CD4-positive, alpha-beta T cell treated with Interferon alpha-2 for 1 hour (primary cell): ENCODE results near the gene OR2V2.
"Not testable (repeated sequence)": the region's sequence is repeated elsewhere in the genome, so short reads cannot be mapped to it uniquely, and the experiment has no call there.

Source experiments
- DNase-seq, 2 donors: peaks; one replicate each; pipeline ENCODE4 v3.0.0-alpha.2; 2020 to 2022

Gene OR2V2

GRCh38 chr5:181146927-181147636 is at the start of gene OR2V2:
TSS of gene OR2V2 (plus strand) at chr5:181147586. CDS start at chr5:181154943, 7,357 bp downstream.
- not testable (repeated sequence) for DNase-seq

- not testable (repeated sequence) for DNase-seq
Measured at GRCh38 chr5:181097759-181098491, 49.5 kb upstream of the OR2V2 start.

- DNase-seq, result no peak
Measured at GRCh38 chr5:181098762-181099601, 48.4 kb upstream of the OR2V2 start.

- no peak for DNase-seq
Measured at GRCh38 chr5:181099602-181100086, 47.7 kb upstream of the OR2V2 start.

- DNase-seq, result no peak
Measured at GRCh38 chr5:181100121-181100875, 47.1 kb upstream of the OR2V2 start.

GRCh38 chr5:181101030-181101641 is 46.2 kb upstream of the OR2V2 start:
- not testable (repeated sequence) for DNase-seq

GRCh38 chr5:181101930-181102674 is 45.3 kb upstream of the OR2V2 start:
- DNase-seq, result not testable (repeated sequence)

GRCh38 chr5:181104259-181104568 is 43.2 kb upstream of the OR2V2 start:
- DNase-seq, result not testable (repeated sequence)

GRCh38 chr5:181104606-181105390 is 42.6 kb upstream of the OR2V2 start:
- DNase-seq, result not testable (repeated sequence)

- DNase-seq, result no peak
Measured at GRCh38 chr5:181105391-181106025, 41.9 kb upstream of the OR2V2 start.

- no peak for DNase-seq
Measured at GRCh38 chr5:181107699-181108098, 39.7 kb upstream of the OR2V2 start.

- DNase-seq, result no peak
Measured at GRCh38 chr5:181108578-181109165, 38.7 kb upstream of the OR2V2 start.

- DNase-seq, result no peak
Measured at GRCh38 chr5:181109489-181110013, 37.8 kb upstream of the OR2V2 start.

- DNase-seq, result no peak
Measured at GRCh38 chr5:181111010-181111409, 36.4 kb upstream of the OR2V2 start.

- no peak for DNase-seq
Measured at GRCh38 chr5:181112476-181112875, 34.9 kb upstream of the OR2V2 start.

- DNase-seq, result not testable (repeated sequence)
Measured at GRCh38 chr5:181113572-181113971, 33.8 kb upstream of the OR2V2 start.

- DNase-seq, result no peak
Measured at GRCh38 chr5:181114284-181114843, 33.0 kb upstream of the OR2V2 start.

- DNase-seq, result no peak
Measured at GRCh38 chr5:181114844-181115778, 32.3 kb upstream of the OR2V2 start.
